Subcutaneous adipose tissue (tissue), 4 donors: ENCODE measurements around the gene ESF1. TPM values are rescaled to one million over a fixed set of nuclear protein-coding genes. Genes with fewer than 3 reads are reported as not detected.

ENCODE experiments used
- CTCF ChIP-seq: fragments of 450-650 bp; IDR thresholded peaks from one replicate; pipeline ENCODE4 v1.5.1; 2016; ENCODE audit warnings: low read depth, mild to moderate bottlenecking, control low read depth, antibody characterized with exemption, moderate library complexity
- total RNA-seq, 4 donors: library from RNA; depleted of rRNA; stranded (reverse); fragments of >200 nt; gene quantifications; one replicate each; pipeline ENCODE4 v1.1.0, GENCODE V29; 2016

Gene ESF1
- total RNA-seq, 4 donors from 2014 or later = 13.0 to 26.7 (median 16.6) TPM

GRCh38 chr20:13676682-13677081 lies 108.0 kb downstream of the ESF1 start:
- TF ChIP-seq CTCF = no peak

DNA sequence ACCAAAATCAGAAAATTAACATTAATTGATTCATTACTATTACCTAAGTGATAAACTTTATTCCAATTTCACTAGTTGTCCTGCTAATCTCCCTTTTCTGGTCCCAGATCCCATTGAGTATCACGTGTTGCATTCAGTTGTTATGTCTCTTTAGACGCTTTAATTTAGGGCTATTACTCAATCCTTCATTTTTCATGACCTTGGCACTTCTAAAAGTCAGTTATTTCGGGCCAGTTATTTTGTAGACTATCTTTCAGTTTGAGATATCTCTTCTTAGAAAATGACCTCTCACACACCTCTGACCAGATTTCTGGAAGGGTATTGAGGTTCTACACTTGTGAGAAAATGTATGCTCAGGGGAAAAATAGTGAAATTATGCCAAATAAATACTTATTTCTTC lies 112.0 kb downstream of the ESF1 start:
- TF ChIP-seq CTCF = no peak

GRCh38 chr20:13671916-13672378 lies 112.8 kb downstream of the ESF1 start:
- TF ChIP-seq CTCF = no peak

- TF ChIP-seq CTCF = no peak
These were observed 113.2 kb downstream of the ESF1 start for GRCh38 chr20:13671512-13671911.

DNA sequence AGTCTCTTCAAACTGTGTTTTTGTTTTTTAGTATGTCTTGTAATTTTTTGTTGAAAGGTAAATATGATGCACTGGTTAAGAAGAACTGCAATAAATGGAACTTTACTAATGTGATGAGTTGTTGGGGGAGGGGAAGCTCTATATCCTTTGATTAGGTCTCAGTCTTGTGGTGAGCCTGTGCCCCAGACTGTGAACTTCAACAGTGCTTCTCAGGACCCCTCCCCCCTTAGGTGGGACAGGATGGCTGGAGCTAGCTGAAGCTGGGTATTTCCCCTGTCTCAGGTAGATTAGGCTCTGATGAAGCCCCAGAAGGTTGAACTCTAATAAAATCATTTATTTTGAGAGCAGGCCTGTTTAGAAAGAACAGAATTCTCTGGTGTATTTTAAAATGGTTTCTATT lies 114.6 kb downstream of the ESF1 start:
- TF ChIP-seq CTCF = no peak

- TF ChIP-seq CTCF = no peak
These were observed 118.9 kb downstream of the ESF1 start for GRCh38 chr20:13665709-13666395.

Other genes starting within 250 kb of the ESF1 start
- gene TASP1, start 146.0 kb downstream of the ESF1 start, total RNA-seq = 10 to 100 TPM in 3 of 4 donors, 1 to 10 TPM in 1; 9.5 to 23.7 (median 11.8) TPM
- 10 to 100 TPM; 12.3 to 42.4 (median 26.9) TPM for gene NDUFAF5, start 109 bp upstream of the ESF1 start, total RNA-seq
- 1 to 10 TPM in 2 of 4 donors, not detected in 2; 1.1 to 3.6 TPM for gene SEL1L2, start 205.7 kb upstream of the ESF1 start, total RNA-seq
- gene MACROD2, start 210.6 kb upstream of the ESF1 start, total RNA-seq = 10 to 100 TPM in 1 of 4 donors, 1 to 10 TPM in 3; 2.9 to 11.3 (median 8.0) TPM